WI38 (cell line): ENCODE results near the gene STK26.
"Not testable (repeated sequence)": the region's sequence is repeated elsewhere in the genome, so short reads cannot be mapped to it uniquely, and the experiment has no call there.

Experiments used
- H3K4me3 ChIP-seq: 2 replicates; pipeline ENCODE4 v1.5.1; 2011; ENCODE audit warnings: low read depth, mild to moderate bottlenecking, control low read depth, low read length
- CTCF ChIP-seq: IDR thresholded peaks from 2 replicates; pipeline ENCODE4 v1.5.1; 2012; ENCODE audit warnings: low read depth, mild to moderate bottlenecking, control low read depth, low read length

Gene STK26

GRCh38 chrX:132037479-132037993, 14.4 kb downstream of the STK26 start:
- no peak overlapping the region for H3K4me3 ChIP-seq
- no peak for TF ChIP-seq CTCF

GRCh38 chrX:132040066-132040465, 17.0 kb downstream of the STK26 start:
- no peak for TF ChIP-seq CTCF
- H3K4me3 ChIP-seq: no peak overlapping the region

- H3K4me3 ChIP-seq: no peak overlapping the region
- TF ChIP-seq CTCF: no peak
Observed at GRCh38 chrX:132041015-132041414, 17.9 kb downstream of the STK26 start.

GRCh38 chrX:132043977-132044376, 20.9 kb downstream of the STK26 start:
- TF ChIP-seq CTCF: no peak
- H3K4me3 ChIP-seq: no peak overlapping the region

GRCh38 chrX:132044953-132045352, 21.9 kb downstream of the STK26 start:
- no peak overlapping the region for H3K4me3 ChIP-seq
- TF ChIP-seq CTCF: no peak

GRCh38 chrX:132045456-132045855, 22.4 kb downstream of the STK26 start:
- no peak overlapping the region for H3K4me3 ChIP-seq
- TF ChIP-seq CTCF: no peak

- no peak overlapping the region for H3K4me3 ChIP-seq
- TF ChIP-seq CTCF: no peak
Observed at GRCh38 chrX:132046533-132046932, 23.4 kb downstream of the STK26 start.

GRCh38 chrX:132051778-132052177, 28.7 kb downstream of the STK26 start:
- H3K4me3 ChIP-seq: not testable (repeated sequence)
